ENCODE results near the gene OIT3.

OIT3 gene

GRCh38 chr10:72893136-72893798 is at the start of gene OIT3:
Gene OIT3 (plus strand): TSS chr10:72893739. CDS start chr10:72893799, 60 bp downstream.
- H3K9me2 ChIP-seq (replicated peaks; ENCODE audit: insufficient read depth, low read length) = no peaks in the 10 kb centered on the region
- H3K9ac ChIP-seq (ENCODE audit: low read length) = no peak within 1 kb of the TSS
- H2AFZ ChIP-seq (ENCODE audit: low read depth, low read length, severe bottlenecking) = no peak within 1 kb of the TSS
- H3K79me2 ChIP-seq (ENCODE audit: insufficient read depth, low read length) = no peaks in the 10 kb centered on the region
- no peaks in the 10 kb centered on the region for H3K9me3 ChIP-seq (ENCODE audit: insufficient read depth, low read length)
- no peak within 1 kb of the TSS for H3K27ac ChIP-seq (ENCODE audit: low read depth, low read length)
- no peaks in the 10 kb centered on the region for H3K27me3 ChIP-seq (ENCODE audit: low read length)
- no peaks in the 10 kb centered on the region for H3F3A ChIP-seq (ENCODE audit: insufficient read depth)
- no peaks in the 10 kb centered on the region for H4K20me1 ChIP-seq (ENCODE audit: low read depth, low read length)
- H3K4me2 ChIP-seq (ENCODE audit: low read depth, low read length, poor library complexity, severe bottlenecking) = no peak within 1 kb of the TSS
- TF ChIP-seq EZH2phosphoT487 (conservative IDR thresholded peaks at IDR 0.05; ENCODE audit: low read length) = no peak
- TF ChIP-seq CTCF (IDR thresholded peaks at IDR 0.05; ENCODE audit: insufficient read depth, low read length, poor library complexity, severe bottlenecking) = no peak
- H3K36me3 ChIP-seq (ENCODE audit: low read length) = no peaks in the 10 kb centered on the region
- no peak within 1 kb of the TSS for H3K4me3 ChIP-seq (ENCODE audit: insufficient read depth, low read length, poor library complexity, severe bottlenecking)

- Histone ChIP-seq H2AFZ (ENCODE audit: low read depth, low read length, severe bottlenecking) (no peak overlapping the region), H4K20me1 (ENCODE audit: low read depth, low read length) (no peaks in the 10 kb centered on the region), H3K9me2 (replicated peaks; ENCODE audit: insufficient read depth, low read length) (no peaks in the 10 kb centered on the region), H3K4me2 (ENCODE audit: low read depth, low read length, poor library complexity, severe bottlenecking) (no peak overlapping the region), H3K9me3 (ENCODE audit: insufficient read depth, low read length) (peaks cover 3% of the 10 kb centered on the region; the same call in 1 of the 2 replicates), H3K27ac (ENCODE audit: low read depth, low read length) (no peak overlapping the region), H3K27me3 (ENCODE audit: low read length) (no peaks in the 10 kb centered on the region), H3K9ac (ENCODE audit: low read length) (no peak overlapping the region), H3K4me3 (ENCODE audit: insufficient read depth, low read length, poor library complexity, severe bottlenecking) (no peak overlapping the region), H3K79me2 (ENCODE audit: insufficient read depth, low read length) (no peaks in the 10 kb centered on the region), H3F3A (ENCODE audit: insufficient read depth) (no peaks in the 10 kb centered on the region), H3K36me3 (ENCODE audit: low read length) (no peaks in the 10 kb centered on the region; the same call in 1 of the 2 replicates)
- TF ChIP-seq CTCF (IDR thresholded peaks at IDR 0.05; ENCODE audit: insufficient read depth, low read length, poor library complexity, severe bottlenecking) = no peak
- TF ChIP-seq EZH2phosphoT487 (conservative IDR thresholded peaks at IDR 0.05; ENCODE audit: low read length) = no peak
Observed at GRCh38 chr10:72846238-72846637, 47.3 kb upstream of the OIT3 start.

GRCh38 chr10:72847681-72848080 is 45.9 kb upstream of the OIT3 start:
- Histone ChIP-seq H3K36me3 (ENCODE audit: low read length) (no peaks in the 10 kb centered on the region; the same call in 1 of the 2 replicates), H3K27me3 (ENCODE audit: low read length) (no peaks in the 10 kb centered on the region), H4K20me1 (ENCODE audit: low read depth, low read length) (no peaks in the 10 kb centered on the region), H3K9me3 (ENCODE audit: insufficient read depth, low read length) (peaks cover 6% of the 10 kb centered on the region; the same call in 1 of the 2 replicates), H3K4me2 (ENCODE audit: low read depth, low read length, poor library complexity, severe bottlenecking) (no peak overlapping the region), H3K4me3 (ENCODE audit: insufficient read depth, low read length, poor library complexity, severe bottlenecking) (no peak overlapping the region), H3K27ac (ENCODE audit: low read depth, low read length) (no peak overlapping the region), H3K9ac (ENCODE audit: low read length) (no peak overlapping the region), H3K9me2 (replicated peaks; ENCODE audit: insufficient read depth, low read length) (no peaks in the 10 kb centered on the region), H3F3A (ENCODE audit: insufficient read depth) (no peaks in the 10 kb centered on the region), H3K79me2 (ENCODE audit: insufficient read depth, low read length) (no peaks in the 10 kb centered on the region), H2AFZ (ENCODE audit: low read depth, low read length, severe bottlenecking) (no peak overlapping the region)
- TF ChIP-seq EZH2phosphoT487 (conservative IDR thresholded peaks at IDR 0.05; ENCODE audit: low read length) (no peak), CTCF (IDR thresholded peaks at IDR 0.05; ENCODE audit: insufficient read depth, low read length, poor library complexity, severe bottlenecking) (no peak)
